Measurements from ENCODE around the gene ATG14. TPM values are rescaled to one million over a fixed set of nuclear protein-coding genes. Genes with fewer than 3 reads are reported as not detected.

ATG14 gene
- total and polyA plus RNA-seq, 2 donors (not counting 1 experiment from before 2014, with no cell fraction given) = 7.2 to 15.5 TPM

DNA sequence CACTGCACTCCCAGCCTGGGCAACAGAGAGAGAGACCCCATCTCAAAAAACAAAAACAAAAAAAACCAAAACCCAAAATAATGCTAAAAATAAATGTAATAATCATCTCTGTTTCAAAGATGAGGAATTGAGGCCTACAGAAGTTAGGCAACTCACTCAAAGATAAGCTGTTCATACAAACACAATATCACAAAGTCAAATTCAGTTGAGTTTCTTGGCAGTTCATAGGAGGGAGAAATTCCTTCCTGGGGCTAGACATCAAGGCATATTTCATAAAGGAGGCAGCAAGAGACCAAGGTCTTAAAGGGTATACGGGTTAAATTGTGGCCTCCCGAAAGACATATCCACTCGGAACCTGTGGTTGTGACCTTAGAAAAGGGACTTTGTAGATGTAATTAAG lies 37.5 kb upstream of the ATG14 start:
- Histone ChIP-seq H3K27ac (ENCODE audit: low read length in 2 of 2) (no peak overlapping the region), H3K79me2 (ENCODE audit: control insufficient read depth, insufficient read depth, low read length) (no peaks in the 10 kb centered on the region), H4K20me1 (ENCODE audit: control insufficient read depth, insufficient read depth, low read length, poor library complexity, severe bottlenecking) (no peaks in the 10 kb centered on the region), H3K27me3 (replicated peaks in 1 of 4; ENCODE audit: control extremely low read depth in 1 of 4, control insufficient read depth in 3 of 4, insufficient read depth in 4 of 4, low read length in 3 of 4) (peaks cover 0 to 2% (median 0%) of the 10 kb centered on the region in 4 experiments), H3K4me3 (ENCODE audit: control extremely low read depth in 1 of 5, extremely low read depth in 1 of 5, insufficient read depth in 1 of 5, low read depth in 2 of 5, low read length in 4 of 5) (no peak overlapping the region), H3K9me3 (ENCODE audit: control extremely low read depth in 1 of 3, control insufficient read depth in 2 of 3, insufficient read depth in 1 of 3, low read length in 2 of 3) (no peaks in the 10 kb centered on the region), H3K4me1 (ENCODE audit: control insufficient read depth in 2 of 2, insufficient read depth in 2 of 2, low read length in 2 of 2) (no peaks in the 10 kb centered on the region), H3K9ac (ENCODE audit: low read length) (no peak overlapping the region), H3K4me2 (replicated peaks; ENCODE audit: low read depth, low read length, poor library complexity, severe bottlenecking) (no peak overlapping the region), H3K36me3 (replicated peaks in 1 of 2; ENCODE audit: control extremely low read depth in 1 of 2, control insufficient read depth in 1 of 2, extremely low read depth in 1 of 2, insufficient read depth in 2 of 2, low read length in 1 of 2) (no peaks in the 10 kb centered on the region), H2AFZ (ENCODE audit: insufficient read depth, low read depth, low read length, poor library complexity, severe bottlenecking) (no peak overlapping the region)
- no peak for TF ChIP-seq CTCF (IDR thresholded peaks at IDR 0.05)
- no peak for TF ChIP-seq EZH2 (IDR thresholded peaks at IDR 0.05; ENCODE audit: borderline replicate concordance, insufficient read depth, low read depth, low read length, poor library complexity, severe bottlenecking)
- 93% methylated on average over 3 of the region's 3 CpGs for WGBS (ENCODE audit: insufficient coverage)
- Mint-ChIP-seq H3K4me1 (no peaks in the 10 kb centered on the region), H3K9me3 (ENCODE audit: insufficient read depth) (no peaks in the 10 kb centered on the region), H3K27ac (no peak overlapping the region), H3K4me3 (no peak overlapping the region), H3K27me3 (peaks cover 6% of the 10 kb centered on the region)
- POLR2A ChIA-PET = interaction anchor here (0.9 kb wide), 1 partner anchor 148 kb away, joined by 3 read pairs; no protein-coding TSS in a partner anchor
- DNase-seq (no peak), ATAC-seq (ENCODE audit: low read depth) (no peak)
- CTCF ChIA-PET = interaction anchor here (0.7 to 8.0 kb wide), 4 partner anchors 24 to 1029 kb away, joined by 3 to 126 read pairs (median 3); no protein-coding TSS in a partner anchor
- intact Hi-C loops (cut with micrococcal nuclease) = loop anchor here (5.0 kb wide), 1 partner anchor 1868 kb away; no protein-coding TSS in a partner anchor

DNA sequence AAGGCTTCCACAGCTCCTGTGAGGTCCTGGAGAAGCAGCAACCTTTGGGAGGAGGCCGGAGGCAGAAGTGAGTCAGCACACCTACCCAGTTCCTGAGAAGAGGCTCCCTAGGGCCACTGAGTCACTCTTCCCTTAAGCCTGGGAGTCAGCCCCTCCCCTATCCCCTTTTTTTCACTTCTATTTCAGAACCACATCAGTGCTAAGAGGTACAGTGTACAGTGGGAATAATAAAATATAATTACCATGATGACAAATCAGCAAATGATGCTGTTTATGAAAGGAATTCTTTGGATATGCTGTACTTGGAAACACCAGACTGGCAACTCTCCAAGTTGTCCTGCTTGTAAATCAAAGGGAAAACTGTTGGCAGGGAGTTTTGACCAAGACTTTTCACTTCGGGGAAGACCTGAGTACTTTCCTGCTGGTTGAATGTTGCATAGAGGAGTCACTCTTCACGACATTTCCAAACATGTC lies 36.5 kb upstream of the ATG14 start:
- H3K27me3 Mint-ChIP-seq = no peaks in the 10 kb centered on the region

More for the DNA sequence above, 36.5 kb upstream of the ATG14 start:
- Histone ChIP-seq H3K9me3 (ENCODE audit: control extremely low read depth in 1 of 3, control insufficient read depth in 2 of 3, insufficient read depth in 1 of 3, low read length in 2 of 3) (no peaks in the 10 kb centered on the region), H3K27me3 (replicated peaks in 1 of 4; ENCODE audit: control extremely low read depth in 1 of 4, control insufficient read depth in 3 of 4, insufficient read depth in 4 of 4, low read length in 3 of 4) (no peaks in the 10 kb centered on the region), H3K4me1 (ENCODE audit: control insufficient read depth in 2 of 2, insufficient read depth in 2 of 2, low read length in 2 of 2) (no peaks in the 10 kb centered on the region), H3K4me3 (ENCODE audit: control extremely low read depth in 1 of 5, extremely low read depth in 1 of 5, insufficient read depth in 1 of 5, low read depth in 2 of 5, low read length in 4 of 5) (no peak overlapping the region), H3K79me2 (ENCODE audit: control insufficient read depth, insufficient read depth, low read length) (no peaks in the 10 kb centered on the region), H3K27ac (ENCODE audit: low read length in 2 of 2) (no peak overlapping the region), H3K4me2 (replicated peaks; ENCODE audit: low read depth, low read length, poor library complexity, severe bottlenecking) (no peak overlapping the region), H3K36me3 (replicated peaks in 1 of 2; ENCODE audit: control extremely low read depth in 1 of 2, control insufficient read depth in 1 of 2, extremely low read depth in 1 of 2, insufficient read depth in 2 of 2, low read length in 1 of 2) (no peaks in the 10 kb centered on the region), H3K9ac (ENCODE audit: low read length) (no peak overlapping the region), H2AFZ (ENCODE audit: insufficient read depth, low read depth, low read length, poor library complexity, severe bottlenecking) (no peak overlapping the region), H4K20me1 (ENCODE audit: control insufficient read depth, insufficient read depth, low read length, poor library complexity, severe bottlenecking) (no peaks in the 10 kb centered on the region)
- Mint-ChIP-seq H3K4me3 (no peak overlapping the region), H3K27ac (no peak overlapping the region), H3K4me1 (no peaks in the 10 kb centered on the region), H3K9me3 (ENCODE audit: insufficient read depth) (no peaks in the 10 kb centered on the region)
- DNase-seq (no peak), ATAC-seq (ENCODE audit: low read depth) (no peak)
- TF ChIP-seq CTCF (IDR thresholded peaks at IDR 0.05) (no peak), EZH2 (IDR thresholded peaks at IDR 0.05; ENCODE audit: borderline replicate concordance, insufficient read depth, low read depth, low read length, poor library complexity, severe bottlenecking) (no peak)
- POLR2A ChIA-PET = interaction anchor here (0.9 kb wide), 1 partner anchor 147 kb away, joined by 3 read pairs; no protein-coding TSS in a partner anchor
- intact Hi-C loops (cut with micrococcal nuclease) = loop anchor here (5.0 kb wide), 1 partner anchor 1869 kb away; no protein-coding TSS in a partner anchor
- CTCF ChIA-PET = interaction anchor here (1.1 to 8.0 kb wide), 5 partner anchors 10 to 1042 kb away, joined by 3 to 126 read pairs (median 4); no protein-coding TSS in a partner anchor
- WGBS (ENCODE audit: insufficient coverage) = 80% methylated on average over 2 of the region's 3 CpGs
